C4-2B (cell line): ENCODE data around the gene KIF25.

Experiments
- ZFX ChIP-seq: fragments of 450-650 bp; IDR thresholded peaks from 2 replicates; pipeline ENCODE4 v1.6.1; 2017
- TF ChIP-seq, protein P1 (sequence below): fragments of 450-650 bp; conservative IDR thresholded peaks from 2 replicates; pipeline ENCODE4 v1.5.1; 2017; ENCODE audit warnings: mild to moderate bottlenecking

DNA sequence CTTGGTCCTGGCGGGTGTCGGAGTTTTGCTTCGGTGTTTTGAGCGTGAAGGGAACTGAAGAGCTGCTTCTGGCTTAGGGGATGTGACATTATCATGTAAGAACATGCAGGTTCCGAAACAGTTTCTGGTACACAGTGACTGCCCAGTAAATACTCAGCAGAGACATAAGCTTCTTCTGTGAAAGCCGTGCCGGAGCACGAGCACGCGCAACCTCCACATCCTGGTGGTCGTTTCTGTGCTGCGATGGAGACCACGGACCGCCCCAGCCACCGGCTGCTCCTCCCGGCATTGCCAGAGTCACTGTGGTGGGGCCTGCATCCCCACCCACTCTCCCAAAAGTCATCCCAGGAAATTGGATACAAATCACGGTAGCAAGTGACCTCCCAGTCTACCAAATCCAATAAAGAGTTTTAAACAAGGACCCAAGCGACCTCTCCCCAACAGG, 18.7 kb downstream of the KIF25 start:
- TF ChIP-seq, protein P1, sequence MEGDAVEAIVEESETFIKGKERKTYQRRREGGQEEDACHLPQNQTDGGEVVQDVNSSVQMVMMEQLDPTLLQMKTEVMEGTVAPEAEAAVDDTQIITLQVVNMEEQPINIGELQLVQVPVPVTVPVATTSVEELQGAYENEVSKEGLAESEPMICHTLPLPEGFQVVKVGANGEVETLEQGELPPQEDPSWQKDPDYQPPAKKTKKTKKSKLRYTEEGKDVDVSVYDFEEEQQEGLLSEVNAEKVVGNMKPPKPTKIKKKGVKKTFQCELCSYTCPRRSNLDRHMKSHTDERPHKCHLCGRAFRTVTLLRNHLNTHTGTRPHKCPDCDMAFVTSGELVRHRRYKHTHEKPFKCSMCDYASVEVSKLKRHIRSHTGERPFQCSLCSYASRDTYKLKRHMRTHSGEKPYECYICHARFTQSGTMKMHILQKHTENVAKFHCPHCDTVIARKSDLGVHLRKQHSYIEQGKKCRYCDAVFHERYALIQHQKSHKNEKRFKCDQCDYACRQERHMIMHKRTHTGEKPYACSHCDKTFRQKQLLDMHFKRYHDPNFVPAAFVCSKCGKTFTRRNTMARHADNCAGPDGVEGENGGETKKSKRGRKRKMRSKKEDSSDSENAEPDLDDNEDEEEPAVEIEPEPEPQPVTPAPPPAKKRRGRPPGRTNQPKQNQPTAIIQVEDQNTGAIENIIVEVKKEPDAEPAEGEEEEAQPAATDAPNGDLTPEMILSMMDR = no peak
- no peak for TF ChIP-seq ZFX
